Measurements from ENCODE around the gene ZNF445.

ZNF445 gene

GRCh38 chr3:44451441-44451840 is 26.0 kb downstream of the ZNF445 start:
- no peak for TF ChIP-seq CTCF (IDR thresholded peaks at IDR 0.05)

GRCh38 chr3:44446929-44447328 is 30.5 kb downstream of the ZNF445 start:
- no peak for TF ChIP-seq CTCF (IDR thresholded peaks at IDR 0.05)

- TF ChIP-seq CTCF (IDR thresholded peaks at IDR 0.05), result no peak
These were observed 31.7 kb downstream of the ZNF445 start for GRCh38 chr3:44445786-44446185.

GRCh38 chr3:44444896-44445691 is 32.4 kb downstream of the ZNF445 start:
- TF ChIP-seq CTCF (IDR thresholded peaks at IDR 0.05), result no peak

- no peak for TF ChIP-seq CTCF (IDR thresholded peaks at IDR 0.05)
These were observed 33.0 kb downstream of the ZNF445 start for GRCh38 chr3:44444437-44444836.

- no peak for TF ChIP-seq CTCF (IDR thresholded peaks at IDR 0.05)
These were observed 34.7 kb downstream of the ZNF445 start for GRCh38 chr3:44442596-44443309.

- no peak for TF ChIP-seq CTCF (IDR thresholded peaks at IDR 0.05)
These were observed 37.8 kb downstream of the ZNF445 start for GRCh38 chr3:44439499-44440295.
